T-cell (primary cell): ENCODE data around the gene NSUN7. TPM values are rescaled to one million over a fixed set of nuclear protein-coding genes. Genes with fewer than 3 reads are reported as not detected.

Experiments
- ATAC-seq, 4 experiments: fragments of 200-7000 bp in 3 of 4; fragments of 150-1000 bp in 1 of 4; cut with Tn5 transposase; replicated peaks in 1 of 4; 1 replicate in 3 of 4; 2 replicates in 1 of 4; pipeline ENCODE4 v1.10.0; 2021; ENCODE audit warnings: moderate library complexity in 3 of 4, mild to moderate bottlenecking in 2 of 4, moderate number of reproducible peaks in 1 of 4
- CTCF ChIA-PET, 2 donors: fragments of 300-600 bp; sonication (Branson Sonifier 250); formaldehyde crosslinking; loops; one replicate each; lab custom pipeline; 2022; ENCODE audit warnings: antibody characterized with exemption in 2 of 2; lab: Charles Lee
- POLR2A ChIA-PET, 2 donors: fragments of 300-600 bp; sonication (Branson Sonifier 250); formaldehyde crosslinking; loops; one replicate each; lab custom pipeline; 2022; ENCODE audit warnings: antibody characterized with exemption in 2 of 2; lab: Charles Lee
- DNase-seq, 35 experiments: peaks; one replicate each; pipeline versions ENCODE4 v3.0.0 to v3.0.0-alpha.2; 2013 to 2023
- H3K27ac ChIP-seq: one replicate; pipeline ENCODE4 v1.5.1; 2013; ENCODE audit warnings: low read length
- H3K27me3 ChIP-seq, 2 experiments: replicated peaks in 1 of 2; 1 replicate in 1 of 2; 2 replicates in 1 of 2; pipeline versions ENCODE4 v1.6.1 to v1.7.0; 2013; ENCODE audit warnings: low read length in 1 of 2, mixed read lengths in 1 of 2; ENCODE audit not compliant: control insufficient read depth in 2 of 2, insufficient read depth in 2 of 2; ENCODE audit errors: extremely low read depth in 1 of 2
- H3K36me3 ChIP-seq, 2 donors: 1 replicate in 1 of 2; 2 replicates in 1 of 2; pipeline versions ENCODE4 v1.6.1 to v1.7.0; 2013; ENCODE audit warnings: low read length in 1 of 2; ENCODE audit not compliant: control insufficient read depth in 2 of 2, insufficient read depth in 1 of 2; ENCODE audit errors: extremely low read depth in 1 of 2
- H3K4me1 ChIP-seq, 2 experiments: 1 replicate in 1 of 2; 2 replicates in 1 of 2; pipeline versions ENCODE4 v1.6.1 to v1.7.0; 2013; ENCODE audit warnings: low read length in 2 of 2, mixed read lengths in 1 of 2; ENCODE audit not compliant: insufficient read depth in 2 of 2, control insufficient read depth in 1 of 2; ENCODE audit errors: extremely low read depth in 1 of 2
- H3K4me3 ChIP-seq, 2 donors: 1 replicate in 1 of 2; 2 replicates in 1 of 2; pipeline versions ENCODE4 v1.5.1 to v1.7.0; 2013; ENCODE audit warnings: mild to moderate bottlenecking in 2 of 2, low read length in 1 of 2, moderate library complexity in 1 of 2; ENCODE audit not compliant: control insufficient read depth in 1 of 2; ENCODE audit errors: extremely low read depth in 1 of 2
- H3K9me3 ChIP-seq: 2 replicates; pipeline ENCODE4 v1.7.0; 2013
- H3K27ac Mint-ChIP-seq, 2 donors: one replicate each; pipeline ENCODE4 v1.8.0; 2020 to 2021; ENCODE audit warnings: mild to moderate bottlenecking in 2 of 2, mixed read lengths in 2 of 2
- H3K27me3 Mint-ChIP-seq, 2 donors: one replicate each; pipeline ENCODE4 v1.8.0; 2021 to 2022; ENCODE audit warnings: mixed read lengths in 2 of 2
- H3K36me3 Mint-ChIP-seq: one replicate; pipeline ENCODE4 v1.8.0; 2021; ENCODE audit warnings: mixed read lengths
- H3K4me1 Mint-ChIP-seq, 3 donors: one replicate each; pipeline ENCODE4 v1.8.0; 2020 to 2022; ENCODE audit warnings: mixed read lengths in 3 of 3, mild to moderate bottlenecking in 1 of 3
- H3K4me3 Mint-ChIP-seq, 3 donors: one replicate each; pipeline ENCODE4 v1.8.0; 2020 to 2022; ENCODE audit warnings: mild to moderate bottlenecking in 3 of 3, mixed read lengths in 3 of 3, moderate library complexity in 3 of 3
- H3K9me3 Mint-ChIP-seq, 3 donors: one replicate each; pipeline ENCODE4 v1.8.0; 2020 to 2022; ENCODE audit warnings: mixed read lengths in 3 of 3
- WGBS: methylation state at CpG from one replicate; pipeline ENCODE4 v1.1.5; 2013; ENCODE audit warnings: missing lambda C conversion rate; ENCODE audit not compliant: insufficient coverage; 5-methylcytosine and 5-hydroxymethylcytosine counted together
- total RNA-seq, 35 experiments: library from RNA in 6 of 35; stranded (reverse) in 6 of 35; fragments of 120-200 nt in 1 of 35; gene quantifications; one replicate each; pipeline versions ENCODE4 v1.2.1 to v1.2.4 and lab custom pipeline; 2013 to 2026

The NSUN7 gene
- total RNA-seq, 5 donors from 2014 or later (not counting 1 experiment from before 2014, with no cell fraction given) = 0.28 to 1.0 (median 0.54) TPM

GRCh38 chr4:40721730-40722171, 28.0 kb upstream of the NSUN7 start:
- ATAC-seq = no peak
- Histone ChIP-seq H3K27ac (no peak overlapping the region), H3K36me3 (no peaks in the 10 kb centered on the region), H3K4me1 (peaks cover 2 to 15% of the 10 kb centered on the region in 2 experiments), H3K4me3 (no peak overlapping the region), H3K27me3 (no peaks in the 10 kb centered on the region), H3K9me3 (no peaks in the 10 kb centered on the region)
- H3K27ac Mint-ChIP-seq = no peak overlapping the region
- H3K9me3 Mint-ChIP-seq = no peaks in the 10 kb centered on the region
- ChIA-PET POLR2A (interaction anchor here in 1 of 2 donors (0.7 kb wide), 1 partner anchor 238 kb away, joined by 11 read pairs; no protein-coding TSS in a partner anchor), CTCF (interaction anchor here in 1 of 2 donors (0.6 kb wide), 1 partner anchor 173 kb away, joined by 7 read pairs; no protein-coding TSS in a partner anchor)
- no peak for DNase-seq
- WGBS = 88% methylated on average over 5 of the region's 5 CpGs
- no peaks in the 10 kb centered on the region for H3K36me3 Mint-ChIP-seq
- H3K4me3 Mint-ChIP-seq = no peak overlapping the region
- peaks cover 0 to 7% (median 6%) of the 10 kb centered on the region in 3 donors for H3K4me1 Mint-ChIP-seq
- H3K27me3 Mint-ChIP-seq = no peaks in the 10 kb centered on the region

GRCh38 chr4:40722576-40723161, 27.1 kb upstream of the NSUN7 start:
- no peaks in the 10 kb centered on the region for H3K9me3 ChIP-seq
- H3K4me1 Mint-ChIP-seq = peaks cover 0 to 7% (median 6%) of the 10 kb centered on the region in 3 donors
- H3K27me3 Mint-ChIP-seq = peaks cover 0 to 2% of the 10 kb centered on the region in 2 donors
- peak; percentile 48 to 77 (median 67) for ATAC-seq
- H3K4me3 ChIP-seq = no peak overlapping the region
- peak in 26 of 35 experiments; percentile 2 to 52 (median 14) for DNase-seq
- peaks cover 2 to 15% of the 10 kb centered on the region in 2 experiments for H3K4me1 ChIP-seq
- no peak overlapping the region for H3K27ac ChIP-seq
- H3K27me3 ChIP-seq = no peaks in the 10 kb centered on the region
- H3K9me3 Mint-ChIP-seq = no peaks in the 10 kb centered on the region
- no peaks in the 10 kb centered on the region for H3K36me3 ChIP-seq
- H3K27ac Mint-ChIP-seq = no peak overlapping the region
- no peaks in the 10 kb centered on the region for H3K36me3 Mint-ChIP-seq
- CTCF ChIA-PET = no interaction called here
- H3K4me3 Mint-ChIP-seq = no peak overlapping the region
- 46% methylated on average over 4 of the region's 5 CpGs for WGBS
- POLR2A ChIA-PET = no interaction called here

GRCh38 chr4:40723728-40724127, 26.0 kb upstream of the NSUN7 start:
- Mint-ChIP-seq H3K4me3 (peak overlapping the region in 1 of 3 donors; percentile 5), H3K27me3 (peaks cover 0 to 6% of the 10 kb centered on the region in 2 donors), H3K27ac (peak overlapping the region in 1 of 2 donors; percentile 18), H3K36me3 (no peaks in the 10 kb centered on the region), H3K9me3 (no peaks in the 10 kb centered on the region), H3K4me1 (peaks cover 0 to 7% (median 6%) of the 10 kb centered on the region in 3 donors)
- ATAC-seq (no peak), DNase-seq (no peak)
- WGBS = 100% methylated on average over 3 of the region's 3 CpGs
- ChIA-PET POLR2A (no interaction called here), CTCF (interaction anchor here in 1 of 2 donors (0.6 kb wide), 1 partner anchor 12 kb away, joined by 6 read pairs; no protein-coding TSS in a partner anchor)
- no peak overlapping the region for H3K4me3 ChIP-seq
- H3K9me3 ChIP-seq = no peaks in the 10 kb centered on the region
- H3K4me1 ChIP-seq = peaks cover 2 to 15% of the 10 kb centered on the region in 2 experiments
- H3K36me3 ChIP-seq = no peaks in the 10 kb centered on the region
- H3K27ac ChIP-seq = no peak overlapping the region
- no peaks in the 10 kb centered on the region for H3K27me3 ChIP-seq

- H3K27ac ChIP-seq = no peak overlapping the region
- H3K4me3 ChIP-seq = no peak overlapping the region
- peaks cover 2 to 4% of the 10 kb centered on the region in 2 experiments for H3K4me1 ChIP-seq
- no peak for DNase-seq
- no peaks in the 10 kb centered on the region for H3K36me3 ChIP-seq
- POLR2A ChIA-PET = no interaction called here
- Mint-ChIP-seq H3K27ac (no peak overlapping the region), H3K36me3 (no peaks in the 10 kb centered on the region), H3K9me3 (no peaks in the 10 kb centered on the region), H3K27me3 (peaks cover 0 to 6% of the 10 kb centered on the region in 2 donors), H3K4me1 (peaks cover 4 to 19% (median 13%) of the 10 kb centered on the region in 3 donors), H3K4me3 (no peak overlapping the region)
- CTCF ChIA-PET = no interaction called here
- ATAC-seq = no peak
- no peaks in the 10 kb centered on the region for H3K9me3 ChIP-seq
- no CpG with 5 or more reads among the region's 3 CpGs for WGBS
- H3K27me3 ChIP-seq = peaks cover 0 to 3% of the 10 kb centered on the region in 2 experiments
These were observed 21.4 kb upstream of the NSUN7 start for GRCh38 chr4:40728333-40728732.

- no peak overlapping the region for H3K4me3 Mint-ChIP-seq
- CTCF ChIA-PET = interaction anchor here in 1 of 2 donors (0.9 kb wide), 1 partner anchor 114 kb away, joined by 3 read pairs; no protein-coding TSS in a partner anchor
These were observed 20.2 kb upstream of the NSUN7 start for GRCh38 chr4:40729555-40729954.

GRCh38 chr4:40730091-40730679, 19.6 kb upstream of the NSUN7 start:
- peaks cover 0 to 6% of the 10 kb centered on the region in 2 donors for H3K27me3 Mint-ChIP-seq
- ChIA-PET POLR2A (no interaction called here), CTCF (interaction anchor here in 1 of 2 donors (0.5 to 0.9 kb wide), 2 partner anchors 20 to 113 kb away, joined by 3 read pairs; partner anchors contain the start of gene NSUN7)
- H3K36me3 ChIP-seq = no peaks in the 10 kb centered on the region
- H3K9me3 Mint-ChIP-seq = no peaks in the 10 kb centered on the region
- DNase-seq = no peak
- WGBS = 83% methylated on average over 2 of the region's 5 CpGs
- ATAC-seq = no peak
- no peak overlapping the region for H3K4me3 ChIP-seq
- no peak overlapping the region for H3K4me3 Mint-ChIP-seq
- H3K4me1 Mint-ChIP-seq = peaks cover 4 to 14% (median 13%) of the 10 kb centered on the region in 3 donors
- no peak overlapping the region for H3K27ac ChIP-seq
- H3K27me3 ChIP-seq = peaks cover 0 to 8% of the 10 kb centered on the region in 2 experiments
- peak overlapping the region in 1 of 2 donors; percentile 19 for H3K27ac Mint-ChIP-seq
- peaks cover 0 to 4% of the 10 kb centered on the region in 2 experiments for H3K4me1 ChIP-seq
- H3K9me3 ChIP-seq = no peaks in the 10 kb centered on the region
- no peaks in the 10 kb centered on the region for H3K36me3 Mint-ChIP-seq

More at GRCh38 chr4:40729555-40729954, 20.2 kb upstream of the NSUN7 start:
- POLR2A ChIA-PET = no interaction called here
- DNase-seq (no peak), ATAC-seq (no peak)
- Histone ChIP-seq H3K36me3 (no peaks in the 10 kb centered on the region), H3K9me3 (no peaks in the 10 kb centered on the region), H3K4me3 (no peak overlapping the region), H3K27ac (no peak overlapping the region), H3K4me1 (peaks cover 0 to 4% of the 10 kb centered on the region in 2 experiments), H3K27me3 (peaks cover 0 to 8% of the 10 kb centered on the region in 2 experiments)
- H3K4me1 Mint-ChIP-seq = peaks cover 4 to 14% (median 13%) of the 10 kb centered on the region in 3 donors
- WGBS = 83% methylated on average over 1 of the region's 1 CpG
- H3K36me3 Mint-ChIP-seq = no peaks in the 10 kb centered on the region
- H3K27ac Mint-ChIP-seq = no peak overlapping the region
- peaks cover 0 to 6% of the 10 kb centered on the region in 2 donors for H3K27me3 Mint-ChIP-seq
- no peaks in the 10 kb centered on the region for H3K9me3 Mint-ChIP-seq
